ENCODE measurements around the gene SPACA6.
"Not testable (repeated sequence)": the region's sequence is repeated elsewhere in the genome, so short reads cannot be mapped to it uniquely, and the experiment has no call there.

Gene SPACA6

DNA sequence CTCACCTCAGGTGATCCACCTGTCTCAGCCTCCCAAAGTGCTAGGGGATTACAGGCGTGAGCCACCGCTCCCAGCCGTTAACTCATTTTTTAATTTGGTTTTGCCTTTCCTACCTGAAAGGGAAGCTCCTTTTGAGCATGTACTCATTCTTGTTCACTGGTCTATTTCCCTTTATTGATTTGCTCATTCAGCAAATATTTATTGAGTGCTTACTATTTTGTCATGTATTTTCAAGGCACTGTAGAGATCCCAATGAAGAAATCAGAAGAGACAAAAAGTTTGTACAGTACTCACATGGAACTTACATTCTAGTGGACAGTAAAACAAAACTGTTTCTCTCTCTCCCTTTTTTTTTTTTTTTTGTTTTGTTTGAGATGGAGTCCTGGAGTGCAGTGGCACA is 13.8 kb downstream of the SPACA6 start:
- no peak for DNase-seq

DNA sequence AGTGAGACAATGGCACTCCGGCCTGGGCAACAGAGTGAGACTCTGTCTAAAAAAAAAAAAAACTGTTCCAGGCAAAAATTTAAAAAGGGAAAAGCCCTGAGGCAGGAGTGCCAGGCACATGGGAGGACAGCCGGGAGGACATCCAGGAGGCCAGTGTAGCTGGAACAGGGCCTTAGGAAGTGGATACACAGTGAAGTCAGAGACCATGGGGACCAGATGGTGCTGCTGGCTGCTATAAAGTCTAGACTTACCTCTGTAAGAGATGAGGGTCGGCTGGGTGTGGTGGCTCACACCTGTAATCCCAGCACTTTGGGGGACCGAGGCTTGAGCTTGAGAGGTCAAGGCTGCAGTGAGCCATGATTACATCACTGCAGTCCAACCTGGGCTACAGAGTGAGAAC is 15.7 kb downstream of the SPACA6 start:
- DNase-seq, result no peak

DNA sequence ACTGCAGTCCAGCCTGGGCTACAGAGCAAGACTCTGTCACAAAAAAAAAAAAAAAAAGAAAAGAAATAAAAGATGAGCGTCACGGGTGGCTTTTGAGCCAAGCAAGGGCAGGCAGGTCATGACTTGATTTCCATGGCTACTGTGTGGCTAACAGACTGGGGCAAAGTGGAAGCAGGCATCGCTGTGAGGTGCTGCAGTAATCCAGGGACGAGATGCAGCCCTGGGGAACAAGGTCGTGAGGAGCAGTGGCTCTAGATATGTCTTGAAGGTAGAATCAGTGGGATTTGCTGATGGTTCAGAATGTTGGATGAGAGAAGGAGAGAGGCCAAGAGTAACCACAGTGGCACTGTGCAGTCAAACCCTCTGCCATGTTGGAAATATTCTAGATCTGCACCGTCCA is 16.4 kb downstream of the SPACA6 start:
- DNase-seq, result no peak

DNA sequence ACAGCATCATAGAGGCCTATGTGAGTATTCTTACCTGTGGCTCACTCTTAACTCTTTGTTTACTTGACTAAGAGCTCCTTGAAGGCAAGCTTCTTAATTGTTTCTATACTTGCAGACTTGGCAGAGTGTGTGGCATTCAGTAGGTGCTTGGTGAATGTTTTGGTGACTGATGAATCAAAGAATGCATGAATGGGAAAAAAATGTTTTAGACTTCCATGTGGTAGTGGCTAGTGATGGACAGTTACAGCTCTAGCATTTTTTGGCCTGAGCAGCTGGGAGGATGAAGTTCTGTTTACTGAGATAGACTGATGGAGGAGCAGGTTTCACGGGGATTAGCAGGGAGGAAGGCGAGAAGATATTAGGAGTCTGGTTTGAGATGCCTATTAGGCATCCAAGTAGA is 17.0 kb downstream of the SPACA6 start:
- DNase-seq, result no peak

DNA sequence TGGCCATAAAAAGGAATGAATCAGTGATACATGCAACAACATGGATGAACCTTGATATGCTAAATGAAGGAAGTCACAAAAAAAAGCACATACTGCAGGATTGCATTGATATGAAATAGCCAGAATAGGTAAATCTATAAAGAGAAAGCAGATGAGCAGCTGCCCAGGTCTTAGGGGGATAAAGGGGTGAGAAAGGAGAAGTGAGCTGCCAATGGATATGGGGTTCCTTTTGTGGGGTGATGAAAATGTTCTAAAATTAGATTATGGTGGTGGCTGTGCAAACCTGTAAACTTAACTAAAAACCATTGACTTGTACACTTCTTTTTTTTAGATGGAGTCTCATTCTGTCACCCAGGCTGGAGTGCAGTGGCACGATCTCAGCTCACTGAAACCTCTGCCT is 18.6 kb downstream of the SPACA6 start:
- no peak for DNase-seq

DNA sequence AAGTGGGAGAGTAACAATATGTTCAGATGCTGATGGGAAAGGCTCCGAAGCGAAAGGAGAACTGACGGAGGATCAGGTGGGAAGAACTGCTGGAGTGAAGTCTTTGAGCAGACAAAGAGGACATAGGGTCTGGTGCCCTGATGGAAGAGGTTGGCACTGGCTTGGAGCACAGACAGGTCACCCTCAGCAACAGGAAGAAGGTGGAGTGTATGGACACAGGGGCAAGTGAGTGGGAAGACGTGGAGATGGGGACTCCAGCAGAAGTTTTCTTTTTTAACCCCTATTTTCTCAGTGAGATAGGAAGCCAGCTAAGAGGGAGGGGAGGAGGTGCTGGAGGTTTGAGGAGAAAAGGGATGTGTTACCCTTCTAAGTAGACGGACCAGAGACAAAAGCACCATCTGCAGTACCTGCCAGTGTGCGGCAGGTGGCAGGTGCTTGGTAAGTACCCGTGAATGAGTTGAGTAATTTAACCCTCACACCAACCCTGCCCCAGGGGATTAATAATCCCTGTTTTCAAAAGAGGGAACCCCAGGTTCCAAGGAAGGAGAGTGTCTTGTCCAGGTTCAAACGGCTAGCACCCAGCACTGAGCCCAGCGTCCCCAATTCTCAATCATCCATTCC is 19.4 kb downstream of the SPACA6 start:
- no peak for DNase-seq

DNA sequence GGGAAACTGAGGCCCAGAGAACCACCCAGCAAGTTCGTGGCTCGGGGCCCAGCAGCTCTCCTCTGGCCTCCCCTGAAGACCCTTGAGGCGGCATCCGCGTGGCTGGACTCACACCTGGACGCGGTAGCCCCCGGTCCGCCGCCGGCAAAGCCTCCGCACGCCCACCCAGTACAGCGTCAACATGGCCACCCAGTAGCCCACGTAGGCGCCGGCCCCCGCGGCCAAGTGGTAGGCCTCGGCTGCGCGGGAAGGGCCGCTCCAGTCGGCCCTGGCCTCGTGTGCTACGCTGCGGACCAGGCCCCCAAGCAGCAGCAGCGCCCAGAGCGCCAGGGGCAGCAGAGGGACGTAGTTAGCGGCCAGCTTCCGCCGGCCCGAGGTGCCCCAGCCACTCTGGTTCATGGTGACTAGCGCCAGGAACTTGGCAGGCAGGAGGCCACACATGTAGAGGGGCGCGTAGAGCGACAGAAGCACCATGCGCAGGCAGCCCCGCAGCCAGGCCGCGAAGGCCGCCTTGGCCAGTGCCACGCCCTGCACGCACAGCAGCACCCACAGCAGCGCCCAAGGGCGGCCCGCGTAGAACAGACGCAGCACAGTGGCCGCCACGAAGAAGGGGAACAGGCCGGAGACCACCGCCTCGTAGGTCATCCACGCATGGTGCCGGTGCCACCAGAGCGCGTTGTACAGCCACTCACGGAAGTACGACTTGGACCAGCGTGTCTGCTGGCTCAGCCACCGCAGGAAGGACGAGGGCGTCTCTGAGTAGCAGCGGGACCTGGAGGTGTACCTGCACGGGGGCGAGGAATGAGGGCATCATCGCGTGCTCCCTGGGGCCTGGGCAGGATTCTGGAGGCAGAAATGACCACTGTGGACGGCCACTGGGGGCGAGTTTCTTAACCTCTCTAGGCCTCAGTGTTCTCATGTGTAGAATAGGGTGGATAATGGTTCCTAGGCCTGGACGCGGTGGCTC is 20.5 kb downstream of the SPACA6 start:
- DNase-seq, result no peak

DNA sequence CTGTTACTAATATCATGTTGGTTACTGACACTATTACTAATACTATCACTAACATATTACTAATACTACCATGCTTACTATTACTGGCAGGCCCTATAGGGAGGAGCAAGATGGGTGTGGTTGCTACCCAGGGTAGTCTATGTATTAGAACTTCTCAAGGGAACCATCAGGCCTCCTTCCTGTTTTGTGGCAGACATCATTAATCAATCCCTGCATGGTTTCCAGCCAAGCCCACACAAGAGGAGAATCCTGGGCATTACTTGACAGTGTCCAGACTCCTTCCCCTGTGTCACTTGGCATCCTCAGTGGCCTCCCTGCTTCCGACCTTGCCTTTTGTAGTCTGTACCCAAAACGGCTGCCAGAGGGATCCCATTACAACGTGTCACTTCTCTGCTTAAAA is 21.7 kb downstream of the SPACA6 start:
- DNase-seq, result no peak

DNA sequence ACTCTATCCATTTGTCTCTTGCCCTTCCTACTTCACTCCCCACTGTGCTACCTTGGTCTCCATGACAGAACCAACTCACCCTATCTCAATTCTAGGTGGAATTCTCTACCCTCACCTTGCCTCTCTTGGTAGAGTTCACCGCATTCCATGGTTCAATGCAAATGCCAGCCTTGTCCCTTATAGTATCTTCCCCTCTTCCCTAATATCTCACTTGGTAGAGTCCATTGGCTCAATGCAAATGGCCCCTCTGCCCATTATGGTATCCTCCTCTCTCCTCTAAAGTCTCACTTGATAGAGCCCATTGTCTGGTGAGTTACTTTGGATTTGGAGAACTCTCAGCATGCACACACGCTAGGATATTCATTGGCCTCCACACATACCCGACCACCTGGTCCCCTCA is 22.7 kb downstream of the SPACA6 start:
- no peak for DNase-seq

DNA sequence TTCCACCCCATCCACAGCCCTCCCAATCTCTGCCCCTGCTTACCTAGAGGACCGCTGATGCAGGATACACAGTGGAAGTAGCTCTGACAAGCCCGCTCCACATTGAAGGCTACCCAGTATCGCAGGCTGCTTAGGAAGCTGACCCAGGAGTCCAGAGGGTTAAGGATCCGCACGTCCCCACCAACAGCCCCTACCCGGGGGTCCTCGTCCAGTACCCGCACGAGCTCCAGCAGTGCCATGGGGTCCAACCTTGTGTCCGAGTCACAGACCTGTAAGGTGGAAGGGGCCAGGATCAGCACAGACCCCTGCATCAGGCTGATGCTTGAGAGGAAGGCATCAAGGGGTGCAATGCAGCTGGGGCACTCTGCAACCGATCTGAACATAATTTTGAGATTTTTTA is 23.8 kb downstream of the SPACA6 start:
- no peak for DNase-seq

DNA sequence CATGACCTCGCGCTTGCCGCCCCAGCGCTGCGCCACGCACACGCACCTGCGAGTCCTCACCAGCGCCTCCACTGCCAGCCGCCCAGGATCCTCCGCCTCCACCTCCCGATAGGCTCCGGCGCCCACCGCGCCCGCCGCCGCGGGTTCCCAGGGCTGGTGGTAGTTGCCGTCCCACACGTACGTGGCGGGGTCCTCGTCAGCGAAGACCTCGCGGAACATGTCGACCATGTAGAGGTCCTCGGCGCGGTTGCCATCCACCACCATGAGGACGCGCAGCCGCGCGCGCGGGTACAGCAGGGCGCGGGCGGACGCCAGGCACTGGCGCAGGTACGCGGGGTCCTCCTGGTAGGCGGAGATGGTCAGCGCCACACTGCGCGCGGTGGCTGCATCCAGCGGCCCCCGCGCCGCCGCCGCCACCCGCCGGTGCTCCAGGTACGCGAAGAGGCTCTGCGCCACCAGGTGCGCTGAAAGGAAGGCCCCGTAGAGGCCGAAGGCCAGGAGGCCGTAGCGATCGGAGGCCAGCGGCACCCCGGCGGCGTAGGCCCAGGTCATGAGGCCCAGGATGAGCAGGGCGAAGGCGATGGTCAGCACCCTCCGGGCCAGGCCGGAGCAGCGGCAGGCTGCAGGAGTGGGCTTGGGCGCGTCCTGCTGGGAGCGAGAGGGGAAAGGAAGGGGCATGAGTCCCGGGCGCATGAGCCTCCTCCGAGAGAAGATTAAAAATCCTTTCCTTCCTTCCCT is 26.3 kb downstream of the SPACA6 start:
- no peak for DNase-seq

DNA sequence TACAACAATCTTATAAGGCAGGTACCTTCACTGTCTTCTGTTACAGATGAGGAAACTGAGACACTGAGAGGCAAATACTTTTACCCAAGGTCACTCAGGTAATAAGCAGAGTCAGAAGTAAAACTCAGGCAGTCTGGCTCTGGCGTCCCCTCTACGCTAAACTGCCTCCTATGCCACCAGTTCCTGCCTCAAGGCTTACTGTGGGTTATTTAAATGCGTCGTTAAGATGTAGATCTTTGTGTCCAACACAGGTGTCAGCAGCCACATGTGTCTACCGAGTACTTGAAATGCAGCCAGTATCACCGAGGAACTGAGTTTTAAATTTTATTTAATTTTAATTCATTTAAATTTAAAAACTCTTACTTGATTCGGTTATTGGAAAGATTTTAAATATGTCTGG is 28.8 kb downstream of the SPACA6 start:
- no peak for DNase-seq

DNA sequence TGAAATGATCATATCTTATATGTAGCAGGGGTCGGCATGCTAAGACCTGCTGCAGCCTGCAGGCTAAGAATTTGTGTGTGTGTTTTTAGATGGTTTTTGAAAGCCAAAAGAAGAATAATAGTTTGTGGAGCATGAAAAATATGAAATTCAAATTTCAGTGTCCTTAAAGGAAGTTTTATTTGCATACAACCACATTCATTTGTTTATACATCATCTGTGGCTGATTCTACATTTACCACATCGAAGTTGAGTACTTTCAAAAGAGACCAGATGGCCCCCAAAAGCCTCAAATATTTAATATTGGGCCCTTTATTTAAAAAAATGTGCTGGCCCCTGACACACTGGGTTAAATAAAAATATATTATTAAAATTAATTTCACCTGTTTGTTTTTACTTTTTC is 29.4 kb downstream of the SPACA6 start:
- no peak for DNase-seq

DNA sequence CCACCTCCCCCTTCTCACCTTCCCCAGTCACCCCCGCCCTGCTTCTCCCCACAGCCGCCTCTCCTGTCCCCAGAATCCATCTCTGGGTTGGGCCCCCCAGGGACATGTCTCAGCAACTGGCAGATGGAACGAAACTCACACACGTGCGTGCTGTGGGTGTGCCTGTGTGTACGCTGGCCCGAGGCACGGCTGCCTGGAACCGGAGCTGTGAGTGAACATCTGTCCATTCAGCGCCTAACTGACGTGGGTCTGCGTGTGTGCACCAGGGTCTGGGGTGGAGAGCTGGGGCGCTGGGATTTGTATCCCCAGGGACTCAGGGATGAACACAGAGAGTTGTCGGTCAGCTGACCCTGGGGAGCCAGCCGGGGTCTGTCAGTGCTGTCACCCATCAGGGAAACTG is 31.4 kb downstream of the SPACA6 start:
- peak; percentile 54 for DNase-seq

DNA sequence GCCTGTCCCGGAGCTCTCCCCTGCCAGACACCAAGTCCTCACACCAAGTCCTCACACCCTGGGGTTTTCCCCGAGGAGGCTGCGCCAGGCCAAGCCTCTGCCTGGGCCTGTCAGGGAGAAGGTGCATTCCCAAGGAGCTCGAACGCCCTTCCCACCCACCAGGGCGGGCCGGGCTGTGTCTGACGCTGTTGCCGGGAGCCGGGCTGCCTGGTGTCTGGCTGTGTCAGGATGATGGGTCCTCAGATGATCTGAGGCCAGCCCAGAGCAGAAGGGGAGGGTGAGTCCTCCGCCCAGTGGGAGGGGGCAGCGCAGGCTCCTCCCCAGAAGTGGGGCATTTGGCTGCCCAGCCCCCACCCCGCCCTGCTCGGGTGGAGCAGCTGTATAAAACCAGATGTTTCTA is 32.9 kb downstream of the SPACA6 start:
- peak; percentile 50 for DNase-seq

DNA sequence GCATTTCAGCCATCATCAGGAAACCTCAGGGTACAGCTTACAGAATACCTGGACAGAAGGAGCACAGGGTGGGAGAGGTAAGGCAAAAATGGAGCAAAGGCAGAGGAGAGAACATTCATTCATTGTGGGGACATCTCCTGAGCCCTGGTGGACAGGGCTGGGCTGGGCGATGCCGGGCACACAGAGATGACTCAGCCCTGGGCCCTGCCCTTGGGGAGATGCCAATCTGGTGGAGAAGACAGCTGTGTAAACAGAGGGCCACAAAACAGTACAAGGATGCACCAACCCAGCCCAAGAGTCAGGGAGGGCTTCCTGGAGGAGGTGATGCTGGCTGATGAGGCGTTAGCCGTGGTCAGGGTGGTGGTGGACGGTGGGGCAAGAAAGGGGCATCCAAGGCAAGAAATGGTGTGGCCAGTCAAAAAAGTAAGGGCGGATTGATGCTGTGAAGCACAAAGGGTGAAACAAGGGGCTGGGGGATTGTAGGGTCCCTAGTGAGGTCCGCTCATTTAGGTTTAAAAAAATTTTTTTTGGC is 34.3 kb downstream of the SPACA6 start:
- DNase-seq, result no peak

DNA sequence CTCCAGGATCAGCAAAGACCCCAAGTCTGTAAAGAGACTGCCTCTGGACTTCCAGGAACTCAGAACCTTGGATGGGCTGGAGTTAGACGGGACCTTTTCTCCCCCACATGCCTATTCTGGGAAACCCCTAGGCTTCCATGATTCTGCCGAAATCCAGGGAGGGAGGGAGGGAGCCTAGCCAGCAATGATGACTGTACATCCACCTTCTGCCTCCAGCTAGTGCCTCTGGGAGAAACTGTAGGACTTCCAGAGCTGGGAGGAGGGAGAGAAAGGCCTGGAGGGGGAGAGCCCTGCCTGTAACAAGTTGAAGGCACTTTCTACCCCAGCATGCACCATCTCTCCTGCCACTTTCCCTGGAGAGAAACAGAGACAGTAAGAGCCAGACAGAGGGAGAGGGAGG is 36.7 kb downstream of the SPACA6 start:
- no peak for DNase-seq

DNA sequence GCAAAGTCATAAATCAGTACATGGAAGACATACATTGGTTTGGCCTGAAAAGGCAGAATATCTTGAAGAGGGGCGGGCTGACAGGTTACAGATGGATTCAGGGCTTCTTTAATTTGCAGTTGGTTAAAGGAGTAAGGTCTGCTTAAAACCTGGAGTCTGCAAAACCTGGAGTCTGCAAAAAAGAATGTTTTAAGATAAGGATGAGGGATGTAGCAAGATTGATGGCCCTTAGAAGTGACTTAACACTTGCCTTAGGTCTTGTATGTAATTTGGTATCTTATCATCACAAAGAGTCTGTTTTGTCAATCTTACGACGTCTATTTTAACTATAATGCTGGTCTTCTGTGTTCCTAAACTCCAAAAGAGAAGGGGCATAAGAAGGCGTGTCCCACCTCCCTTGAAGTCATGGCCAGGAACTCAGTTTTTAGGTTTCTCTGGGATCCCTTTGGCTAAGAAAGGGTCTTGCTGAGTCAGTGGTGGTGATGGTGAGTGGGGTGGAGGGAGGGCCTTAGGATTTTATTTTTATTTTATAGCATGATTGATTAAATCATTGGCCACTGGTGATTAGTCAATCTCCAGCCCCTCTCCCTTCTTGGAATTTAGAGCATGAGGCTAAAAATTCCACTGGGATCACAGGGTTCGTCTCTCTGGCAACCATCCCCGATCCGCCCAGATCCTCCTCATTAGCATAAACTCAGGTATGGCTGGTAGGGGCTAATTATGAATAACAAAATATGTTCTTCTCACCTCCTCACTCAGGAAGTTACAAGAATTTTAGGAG is 40.8 kb downstream of the SPACA6 start:
- no peak for DNase-seq

DNA sequence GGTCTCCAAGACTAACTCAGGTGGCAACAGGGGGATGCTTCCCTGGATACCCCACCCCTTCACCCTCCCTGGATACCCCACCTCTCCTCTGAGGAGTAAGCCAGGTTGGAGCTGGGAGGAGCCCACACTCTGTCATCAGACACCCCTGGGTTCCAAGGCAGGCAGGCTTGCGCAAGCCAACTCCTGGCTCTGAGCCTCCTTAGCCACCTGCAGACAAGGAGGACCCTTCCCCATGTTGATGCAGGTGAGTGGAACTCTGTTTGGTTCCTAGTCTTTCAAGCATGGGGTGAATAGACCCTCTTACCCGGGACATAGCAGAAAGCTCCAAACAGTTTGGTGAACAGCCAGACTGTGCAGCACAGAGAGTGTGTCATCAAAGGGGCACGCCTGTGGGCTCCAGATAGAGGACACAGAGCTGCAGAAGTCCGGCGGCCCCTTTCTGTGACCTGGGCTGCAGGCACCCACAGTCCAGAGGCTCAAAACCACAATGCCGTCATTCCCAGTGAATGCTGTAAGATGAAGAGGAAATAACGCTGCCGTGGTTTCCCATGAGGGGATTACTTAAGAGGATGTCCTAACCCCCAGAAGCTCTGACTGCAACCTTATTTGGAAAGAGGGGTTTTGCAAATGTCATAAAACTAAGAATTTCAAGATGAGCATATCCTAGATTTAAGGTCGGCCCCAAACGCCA is 42.8 kb downstream of the SPACA6 start:
- DNase-seq, result no peak

DNA sequence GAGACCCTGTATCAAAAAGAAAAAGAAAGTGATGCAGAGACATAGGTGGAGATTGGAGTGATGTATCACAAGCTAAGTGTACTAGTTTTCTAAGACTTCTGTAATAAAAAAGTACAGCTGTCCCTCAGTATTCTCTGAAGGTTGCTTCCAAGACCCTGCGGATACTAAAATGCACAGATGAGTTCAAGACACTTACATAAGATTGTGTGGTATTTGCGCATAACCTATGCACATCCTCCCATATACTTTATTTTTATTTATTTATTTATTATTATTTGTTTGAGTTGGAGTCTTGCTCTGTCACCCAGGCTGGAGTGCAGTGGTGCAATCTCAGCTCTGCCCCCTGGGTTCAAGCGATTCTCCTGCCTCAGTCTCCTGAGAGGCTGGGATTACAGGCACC is 44.3 kb downstream of the SPACA6 start:
- no peak for DNase-seq

DNA sequence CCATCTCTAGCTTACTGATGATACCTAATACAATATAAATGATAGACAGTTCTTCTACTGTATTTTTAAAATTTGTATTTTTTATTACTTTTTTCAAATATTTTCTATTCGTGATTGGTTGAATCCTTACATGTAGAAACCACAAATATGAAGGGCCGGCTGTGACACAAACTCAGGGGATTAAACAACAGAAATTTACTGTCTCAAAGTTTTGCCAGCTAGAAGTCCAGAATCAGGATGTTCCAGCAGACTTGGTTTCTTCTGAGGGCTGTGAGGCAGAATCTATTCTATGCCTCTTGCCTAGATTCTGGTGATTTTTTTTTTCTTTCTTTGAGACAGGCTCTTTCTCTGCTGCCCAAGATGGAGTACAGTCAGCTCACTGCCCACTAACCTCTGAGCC is 44.8 kb downstream of the SPACA6 start:
- DNase-seq, result no peak

DNA sequence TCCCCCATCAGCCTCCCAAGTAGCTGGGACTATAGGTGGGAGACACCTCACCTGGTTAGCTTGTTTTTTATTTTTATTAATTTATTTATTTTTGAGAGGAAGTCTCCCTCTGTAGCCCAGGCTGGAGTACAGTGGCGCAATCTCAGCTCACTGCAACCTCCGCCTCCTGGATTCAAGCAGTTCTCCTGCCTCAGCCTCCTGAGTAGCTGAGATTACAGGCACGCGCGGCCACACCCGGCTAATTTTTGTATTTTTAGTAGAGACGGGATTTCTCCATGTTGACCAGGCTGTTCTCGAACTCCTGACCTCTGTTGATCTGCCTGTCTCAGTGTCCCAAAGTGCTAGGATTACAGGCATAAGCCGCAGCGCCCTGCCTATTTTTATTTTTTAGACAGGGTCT is 45.4 kb downstream of the SPACA6 start:
- DNase-seq, result not testable (repeated sequence)

Data from right hindlimb (tissue), 1 donor.